AG09319 (cell line): Measurements from ENCODE around the gene GULP1.

Experiments
- DNase-seq: peaks from one replicate; pipeline ENCODE4 v3.0.0-alpha.2; 2010; ENCODE audit warnings: low read depth; ENCODE audit errors: extremely low read depth
- CTCF ChIP-seq: IDR thresholded peaks from 2 replicates; pipeline ENCODE4 v1.5.1; 2011; ENCODE audit warnings: low read depth, mild to moderate bottlenecking, inconsistent platforms, low read length, moderate library complexity

GULP1 gene

GRCh38 chr2:188440849-188441248 lies 149.2 kb downstream of the GULP1 start:
- no peak for TF ChIP-seq CTCF
- no peak for DNase-seq

GRCh38 chr2:188441288-188441947 lies 149.7 kb downstream of the GULP1 start:
- TF ChIP-seq CTCF = no peak
- DNase-seq = no peak

- DNase-seq = no peak
- TF ChIP-seq CTCF = no peak
These were observed 151.5 kb downstream of the GULP1 start for GRCh38 chr2:188443207-188443606.

- no peak for DNase-seq
- no peak for TF ChIP-seq CTCF
These were observed 152.6 kb downstream of the GULP1 start for GRCh38 chr2:188444106-188444835.

GRCh38 chr2:188449561-188449960 lies 157.9 kb downstream of the GULP1 start:
- DNase-seq = no peak
- no peak for TF ChIP-seq CTCF

GRCh38 chr2:188449971-188450370 lies 158.3 kb downstream of the GULP1 start:
- no peak for TF ChIP-seq CTCF
- DNase-seq = no peak

GRCh38 chr2:188450732-188451483 lies 159.2 kb downstream of the GULP1 start:
- TF ChIP-seq CTCF = no peak
- peak; percentile 20 for DNase-seq
